Subcutaneous abdominal adipose tissue (tissue), 5 donors: ENCODE results near the gene TNFRSF6B.
"Not testable (repeated sequence)": the region's sequence is repeated elsewhere in the genome, so short reads cannot be mapped to it uniquely, and the experiment has no call there.

ENCODE experiments used
- H3K27ac ChIP-seq: one replicate; pipeline ENCODE4 v1.7.0; 2013; ENCODE audit warnings: low read depth, mild to moderate bottlenecking, inconsistent platforms, low read length, moderate library complexity
- H3K27me3 ChIP-seq, 5 donors: one replicate each; pipeline ENCODE4 v1.7.0; 2013; ENCODE audit warnings: low read length in 5 of 5, inconsistent platforms in 1 of 5; ENCODE audit not compliant: control insufficient read depth in 5 of 5, insufficient read depth in 4 of 5
- H3K36me3 ChIP-seq, 5 donors: one replicate each; pipeline ENCODE4 v1.7.0; 2013; ENCODE audit warnings: low read length in 5 of 5; ENCODE audit not compliant: control insufficient read depth in 5 of 5, insufficient read depth in 5 of 5
- H3K4me1 ChIP-seq, 5 donors: one replicate each; pipeline ENCODE4 v1.7.0; 2013; ENCODE audit warnings: low read length in 5 of 5, mild to moderate bottlenecking in 3 of 5, moderate library complexity in 1 of 5; ENCODE audit not compliant: control insufficient read depth in 5 of 5, insufficient read depth in 5 of 5
- H3K4me3 ChIP-seq, 5 donors: one replicate each; pipeline ENCODE4 v1.7.0; 2013; ENCODE audit warnings: low read length in 5 of 5, low read depth in 1 of 5
- H3K9ac ChIP-seq, 5 donors: one replicate each; pipeline ENCODE4 v1.7.0; 2013; ENCODE audit warnings: low read length in 5 of 5, mild to moderate bottlenecking in 4 of 5, moderate library complexity in 3 of 5
- H3K9me3 ChIP-seq, 5 donors: one replicate each; pipeline ENCODE4 v1.7.0; 2013; ENCODE audit warnings: low read length in 5 of 5; ENCODE audit not compliant: control insufficient read depth in 5 of 5
- donor health status: healthy.
- donor health status: healthy.
- donor health status: healthy.
- donor health status: healthy.
- donor health status: healthy.

The TNFRSF6B gene

DNA sequence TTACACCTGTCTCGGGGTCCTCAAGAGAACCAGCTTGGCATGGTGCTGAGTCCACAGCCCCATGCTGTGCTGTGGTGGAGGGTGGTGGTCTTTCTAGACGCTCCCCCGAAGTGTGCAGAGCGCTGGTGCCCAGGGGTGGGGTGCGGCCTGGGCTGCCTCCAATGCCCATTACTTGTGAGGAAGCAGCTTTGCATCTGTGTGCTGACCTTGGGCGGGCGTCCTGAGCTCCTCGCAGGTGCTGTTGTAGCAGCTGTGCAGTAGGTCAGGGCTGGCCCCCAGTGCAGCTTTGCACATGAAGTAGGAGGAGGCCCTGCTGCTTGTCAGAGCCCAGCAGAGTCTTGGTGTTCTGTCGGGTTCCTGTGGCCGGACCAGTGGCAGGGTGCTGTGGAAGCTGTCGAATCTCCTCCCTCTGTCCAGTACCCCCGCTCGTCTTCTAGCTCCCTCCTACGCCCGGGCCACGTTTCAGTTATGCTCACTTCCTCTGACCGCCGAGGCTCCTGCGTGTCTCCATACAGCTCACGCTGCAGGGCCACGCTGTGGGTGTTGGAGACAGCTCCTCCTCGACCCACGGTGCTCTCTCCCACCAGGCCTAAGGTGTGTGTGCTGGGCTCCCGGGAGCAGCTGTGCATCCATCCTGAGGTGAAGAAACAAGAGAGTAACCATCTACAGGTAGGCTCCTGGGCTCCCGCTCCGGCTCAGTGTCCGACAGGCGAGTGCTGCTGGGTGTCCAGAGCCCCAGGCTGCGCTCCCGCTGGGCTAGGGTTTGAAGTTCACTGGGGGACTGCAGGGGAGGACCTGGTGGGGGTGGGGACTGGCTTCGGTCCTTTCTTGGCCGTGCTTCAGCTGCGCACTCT, 34.3 kb upstream of the TNFRSF6B start:
- Histone ChIP-seq H3K4me1 (peaks cover 6 to 23% (median 21%) of the 10 kb centered on the region in 5 donors), H3K27me3 (no peaks in the 10 kb centered on the region), H3K4me3 (no peak overlapping the region), H3K27ac (no peak overlapping the region), H3K9ac (no peak overlapping the region), H3K9me3 (no peaks in the 10 kb centered on the region), H3K36me3 (peaks cover 0 to 64% (median 51%) of the 10 kb centered on the region in 5 donors)

DNA sequence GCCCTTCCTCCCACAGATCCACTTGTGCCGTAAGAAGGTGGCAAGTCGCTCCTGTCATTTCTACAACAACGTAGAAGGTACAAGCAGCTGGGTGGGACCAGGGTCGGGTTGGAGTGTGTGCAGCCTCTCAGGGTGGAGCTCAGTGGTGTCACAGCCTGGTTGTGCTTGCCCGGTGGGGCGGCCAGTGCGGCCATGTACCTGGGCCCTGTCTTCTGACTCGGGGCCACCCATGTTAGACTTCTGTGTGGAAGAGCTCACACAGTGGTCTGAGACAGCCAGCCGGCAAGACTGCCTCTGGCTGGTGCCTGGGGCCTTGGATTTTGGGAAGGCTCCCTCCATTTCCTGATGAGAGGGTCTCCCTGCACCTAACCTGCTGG, 33.7 kb upstream of the TNFRSF6B start:
- Histone ChIP-seq H3K27me3 (no peaks in the 10 kb centered on the region), H3K4me1 (peaks cover 6 to 17% (median 15%) of the 10 kb centered on the region in 5 donors), H3K9me3 (no peaks in the 10 kb centered on the region), H3K27ac (no peak overlapping the region), H3K9ac (no peak overlapping the region), H3K4me3 (no peak overlapping the region), H3K36me3 (peaks cover 0 to 70% (median 58%) of the 10 kb centered on the region in 5 donors)

DNA sequence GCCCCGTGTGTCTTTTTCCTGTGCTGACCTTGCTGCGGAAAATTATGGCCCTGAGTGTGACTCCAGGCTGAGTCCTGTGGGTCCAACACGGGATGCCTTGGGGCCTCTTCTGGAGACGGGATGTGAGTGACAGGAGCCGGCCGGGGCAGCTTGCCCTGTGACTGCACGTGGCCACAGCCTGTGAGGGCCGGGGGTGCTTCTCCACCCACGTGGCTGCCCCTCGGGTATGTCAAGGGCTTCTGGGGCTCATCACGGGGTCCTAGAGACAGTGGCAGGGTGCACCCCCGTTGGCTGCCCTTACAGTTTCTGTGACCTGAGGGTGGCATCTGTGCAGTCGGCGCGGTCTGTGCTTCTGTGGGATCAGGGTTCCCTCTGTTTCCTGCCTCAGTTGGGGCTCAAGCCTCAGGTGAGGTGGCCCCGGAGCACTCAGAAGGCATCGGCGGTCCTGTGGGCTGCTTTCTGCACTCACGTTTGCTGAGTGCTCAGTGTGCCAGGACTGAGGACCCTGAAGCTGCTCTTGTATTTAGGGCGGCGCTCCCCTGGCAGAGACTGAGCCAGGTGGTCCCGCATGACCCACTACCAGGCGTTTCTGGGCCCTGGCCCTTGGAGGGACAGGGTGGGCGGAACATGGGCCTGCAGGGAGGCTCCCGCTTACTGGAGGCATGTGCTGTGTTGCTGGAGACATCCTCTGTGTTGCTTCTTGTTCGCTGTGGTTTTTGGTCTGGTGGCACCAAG, 33.0 kb upstream of the TNFRSF6B start:
- Histone ChIP-seq H3K9me3 (no peaks in the 10 kb centered on the region), H3K9ac (no peak overlapping the region), H3K4me1 (peaks cover 6 to 14% (median 13%) of the 10 kb centered on the region in 5 donors), H3K36me3 (peaks cover 0 to 77% (median 65%) of the 10 kb centered on the region in 5 donors), H3K4me3 (no peak overlapping the region), H3K27me3 (no peaks in the 10 kb centered on the region), H3K27ac (no peak overlapping the region)

DNA sequence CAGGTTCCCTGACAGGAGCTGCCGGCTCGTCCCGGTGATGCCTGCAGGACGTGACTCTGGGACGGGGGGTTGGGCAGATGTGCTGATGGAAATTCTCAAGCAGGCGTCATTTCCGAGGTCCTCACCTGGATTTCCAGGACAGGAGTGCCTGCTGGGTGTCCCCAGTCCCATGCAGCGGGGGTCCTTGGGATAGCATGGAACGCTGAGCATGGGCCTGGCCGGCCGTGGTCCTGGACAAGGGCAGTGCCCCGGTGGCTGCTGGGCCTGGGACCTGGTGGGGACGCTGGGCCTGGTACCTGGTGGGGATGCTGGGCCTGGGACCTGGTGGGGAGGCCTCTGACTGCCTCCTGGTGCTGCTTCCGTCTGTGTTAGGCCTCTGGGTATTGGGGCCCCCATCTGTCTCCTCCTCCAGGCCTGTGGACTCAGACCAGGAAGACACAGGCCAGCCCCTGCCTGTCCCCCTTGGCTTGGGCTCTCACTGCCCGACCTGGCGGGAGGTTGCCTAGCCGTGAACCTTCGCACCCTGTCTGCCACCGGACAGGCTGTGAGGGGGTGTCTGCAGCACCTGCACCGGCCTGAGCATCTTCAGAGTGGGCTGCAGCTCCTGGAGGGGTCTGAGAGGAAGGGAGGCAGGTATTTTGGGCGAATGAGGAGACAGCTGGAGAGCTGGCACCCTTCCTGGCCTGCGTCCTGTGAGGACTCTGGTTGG, 32.2 kb upstream of the TNFRSF6B start:
- Histone ChIP-seq H3K36me3 (peaks cover 0 to 85% (median 69%) of the 10 kb centered on the region in 5 donors), H3K9me3 (no peaks in the 10 kb centered on the region), H3K4me1 (peaks cover under 1 to 6% (median 5%) of the 10 kb centered on the region in 5 donors), H3K27ac (no peak overlapping the region), H3K4me3 (no peak overlapping the region), H3K27me3 (no peaks in the 10 kb centered on the region), H3K9ac (no peak overlapping the region)

DNA sequence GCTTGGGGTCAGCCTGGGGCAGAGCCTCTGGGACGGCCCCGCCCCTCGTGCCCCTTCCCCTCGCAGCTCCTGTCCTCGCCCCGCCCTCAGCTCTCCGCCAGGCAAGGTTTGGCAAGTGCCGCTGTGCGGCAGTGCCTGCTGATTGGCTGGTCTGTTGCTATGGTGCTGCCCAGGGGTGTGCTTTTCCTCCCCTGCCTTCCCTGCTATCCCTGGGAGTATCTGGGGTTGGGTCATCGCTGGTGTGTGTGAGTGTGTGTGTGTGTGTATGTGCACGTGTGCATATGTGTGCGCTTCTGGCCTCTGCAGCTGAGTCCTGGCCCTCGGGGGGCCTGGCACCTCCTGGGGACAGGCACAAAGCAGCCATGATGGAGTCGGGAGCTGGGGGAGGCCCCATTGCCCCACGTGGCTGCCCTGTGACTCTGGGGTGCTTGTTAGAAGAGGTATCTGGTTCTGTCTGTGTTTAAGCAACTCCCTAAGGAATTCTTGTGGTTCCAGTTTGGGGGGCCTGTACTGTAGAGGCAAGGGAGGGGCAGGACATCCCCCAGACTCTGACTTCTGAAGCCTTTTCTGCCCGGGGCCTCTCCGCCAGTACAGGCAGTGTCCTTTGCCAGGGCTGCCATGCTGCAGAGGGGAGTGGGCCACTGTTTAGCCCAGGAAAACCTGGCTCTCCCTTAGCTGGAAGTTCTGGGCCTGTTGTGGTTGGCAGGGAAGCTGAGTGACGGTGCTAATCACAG, 31.4 kb upstream of the TNFRSF6B start:
- Histone ChIP-seq H3K4me3 (no peak overlapping the region), H3K36me3 (peaks cover 0 to 87% (median 69%) of the 10 kb centered on the region in 5 donors), H3K9ac (no peak overlapping the region), H3K4me1 (no peaks in the 10 kb centered on the region), H3K27me3 (no peaks in the 10 kb centered on the region), H3K9me3 (no peaks in the 10 kb centered on the region), H3K27ac (no peak overlapping the region)

DNA sequence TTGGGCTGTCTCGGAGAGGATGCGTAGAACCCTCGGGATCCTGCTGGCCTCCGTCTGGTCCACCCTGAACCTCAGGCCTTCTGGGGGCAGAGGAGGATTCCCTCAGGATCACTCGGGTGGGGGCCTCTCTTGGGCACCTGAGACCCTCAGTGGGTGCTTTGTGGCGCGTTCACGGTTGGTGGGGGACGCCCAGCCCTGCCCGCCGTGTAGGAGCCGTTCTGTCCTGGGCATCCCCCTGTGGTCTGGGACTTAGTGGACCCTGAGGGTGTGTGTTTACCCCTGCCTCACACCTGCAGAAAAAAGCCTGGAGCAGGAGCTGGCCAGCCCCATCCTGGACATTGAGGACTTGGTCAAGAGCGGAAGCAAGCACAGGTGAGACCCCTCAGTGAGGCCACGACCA, 30.7 kb upstream of the TNFRSF6B start:
- Histone ChIP-seq H3K27ac (no peak overlapping the region), H3K4me1 (no peaks in the 10 kb centered on the region), H3K36me3 (peaks cover 0 to 86% (median 67%) of the 10 kb centered on the region in 5 donors), H3K9ac (no peak overlapping the region), H3K9me3 (no peaks in the 10 kb centered on the region), H3K4me3 (no peak overlapping the region), H3K27me3 (no peaks in the 10 kb centered on the region)

DNA sequence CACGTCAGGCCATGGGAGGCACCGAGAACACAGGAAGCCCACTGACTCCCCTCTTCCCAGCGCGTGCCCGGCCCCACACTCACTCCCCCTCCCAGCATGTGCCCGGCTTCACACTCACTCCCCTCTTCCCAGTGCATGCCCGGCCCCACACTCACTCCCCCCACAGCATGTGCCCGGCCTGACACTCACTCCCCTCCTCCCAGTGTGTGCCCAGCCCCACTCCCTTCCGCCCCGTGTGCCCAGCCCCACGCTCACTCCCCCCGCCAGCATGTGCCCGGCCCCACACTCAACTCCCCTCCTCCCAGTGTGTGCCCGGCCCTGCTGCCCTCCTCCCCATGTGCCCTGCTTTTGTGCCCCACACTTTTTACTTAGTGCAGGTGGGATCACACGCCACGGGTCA, 28.6 kb upstream of the TNFRSF6B start:
- no peaks in the 10 kb centered on the region for H3K27me3 ChIP-seq
- H3K4me3 ChIP-seq = no peak overlapping the region
- no peak overlapping the region for H3K27ac ChIP-seq
- H3K9ac ChIP-seq = no peak overlapping the region
- no peaks in the 10 kb centered on the region for H3K9me3 ChIP-seq
- no peaks in the 10 kb centered on the region for H3K4me1 ChIP-seq
- H3K36me3 ChIP-seq = peaks cover 0 to 77% (median 53%) of the 10 kb centered on the region in 5 donors

DNA sequence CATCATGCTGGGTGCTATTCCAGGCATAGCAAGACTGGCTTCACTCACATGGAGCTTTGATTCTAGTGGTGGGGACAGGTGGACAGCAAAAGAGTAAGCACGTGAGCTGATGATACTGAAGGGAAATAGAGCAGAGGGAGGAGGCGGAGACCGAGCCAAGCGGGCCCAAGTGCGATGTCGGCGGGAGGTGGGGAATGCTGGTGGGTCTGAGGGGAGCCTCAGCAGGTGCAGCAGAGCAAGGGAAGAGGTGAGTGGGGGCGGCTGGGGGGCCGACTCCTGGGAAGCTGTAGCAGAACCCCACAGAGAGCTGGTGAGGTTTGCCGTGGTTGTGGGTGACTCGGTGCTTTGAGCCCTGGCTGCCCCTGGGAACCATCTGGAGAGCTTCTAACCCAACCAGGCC, 28.1 kb upstream of the TNFRSF6B start:
- no peaks in the 10 kb centered on the region for H3K4me1 ChIP-seq
- H3K36me3 ChIP-seq = peaks cover 0 to 73% (median 48%) of the 10 kb centered on the region in 5 donors
- no peak overlapping the region for H3K9ac ChIP-seq
- no peak overlapping the region for H3K4me3 ChIP-seq
- H3K9me3 ChIP-seq = no peaks in the 10 kb centered on the region
- H3K27ac ChIP-seq = no peak overlapping the region
- no peaks in the 10 kb centered on the region for H3K27me3 ChIP-seq

DNA sequence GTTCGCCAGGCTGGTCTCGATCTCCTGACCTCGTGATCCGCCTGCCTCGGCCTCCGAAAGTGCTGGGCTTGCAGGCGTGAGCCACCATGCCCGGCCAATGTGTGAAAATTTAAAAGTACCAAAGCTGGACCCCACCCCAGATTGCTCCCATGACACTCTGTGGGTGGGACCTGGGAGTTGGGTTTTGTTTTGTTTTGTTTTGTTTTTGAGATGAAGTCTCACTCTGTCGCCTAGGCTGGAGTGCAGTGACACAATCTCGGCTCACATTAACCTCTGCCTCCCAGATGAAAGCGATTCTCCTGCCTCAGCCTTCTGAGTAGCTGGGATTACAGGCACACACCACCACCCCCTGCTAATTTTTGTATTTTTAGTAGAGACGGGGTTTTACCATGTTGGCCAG, 24.8 kb upstream of the TNFRSF6B start:
- not testable (repeated sequence) for H3K27ac ChIP-seq, H3K27me3 ChIP-seq, H3K9ac ChIP-seq, H3K4me1 ChIP-seq, H3K4me3 ChIP-seq, H3K9me3 ChIP-seq
- H3K36me3 ChIP-seq = peaks cover 0 to 69% (median 49%) of the 10 kb centered on the region in 5 donors
